ENCODE measurements around the gene PDIA2.
"Not testable (repeated sequence)": the region's sequence is repeated elsewhere in the genome, so short reads cannot be mapped to it uniquely, and the experiment has no call there.

PDIA2 gene

DNA sequence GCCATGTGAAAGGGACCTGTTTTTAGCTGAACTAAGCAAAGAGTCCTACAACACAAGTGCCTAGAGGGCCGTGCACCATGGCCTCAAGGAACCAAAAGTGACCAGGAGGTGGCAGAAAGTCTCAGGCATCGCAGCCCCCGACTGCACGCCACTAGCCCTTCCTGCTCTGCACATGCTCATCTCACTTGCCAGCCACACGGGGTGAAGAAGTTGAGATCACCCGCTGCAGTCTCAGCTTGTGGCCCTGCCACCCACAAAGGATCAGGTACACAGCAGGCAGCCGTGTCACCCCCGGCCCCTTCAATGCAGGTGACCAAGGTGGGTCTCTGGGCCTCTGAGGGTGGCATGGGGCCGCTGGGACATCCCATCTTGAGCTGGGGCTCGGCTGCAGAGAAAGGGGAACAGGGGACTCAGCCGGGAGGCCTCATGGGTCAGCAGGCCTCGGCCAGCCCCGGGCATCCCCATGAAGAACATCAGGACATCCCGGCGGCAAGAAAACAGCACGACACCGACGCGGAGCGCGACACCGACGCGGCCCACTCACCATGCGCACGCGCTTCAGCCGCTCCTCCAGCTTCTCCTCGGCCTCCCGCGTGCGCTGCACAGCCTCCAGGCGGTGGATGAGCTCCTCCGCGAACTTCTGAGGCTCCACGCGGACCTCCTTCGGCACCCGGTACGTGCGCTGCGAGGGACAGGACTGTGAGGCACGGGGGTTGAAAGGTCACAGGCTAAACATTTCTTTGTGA lies 21.0 kb downstream of the PDIA2 start:
- no peak for DNase-seq

GRCh38 chr16:305916-306626 lies 23.1 kb downstream of the PDIA2 start:
- no peak for DNase-seq

GRCh38 chr16:306911-307370 lies 24.0 kb downstream of the PDIA2 start:
- no peak for DNase-seq

DNA sequence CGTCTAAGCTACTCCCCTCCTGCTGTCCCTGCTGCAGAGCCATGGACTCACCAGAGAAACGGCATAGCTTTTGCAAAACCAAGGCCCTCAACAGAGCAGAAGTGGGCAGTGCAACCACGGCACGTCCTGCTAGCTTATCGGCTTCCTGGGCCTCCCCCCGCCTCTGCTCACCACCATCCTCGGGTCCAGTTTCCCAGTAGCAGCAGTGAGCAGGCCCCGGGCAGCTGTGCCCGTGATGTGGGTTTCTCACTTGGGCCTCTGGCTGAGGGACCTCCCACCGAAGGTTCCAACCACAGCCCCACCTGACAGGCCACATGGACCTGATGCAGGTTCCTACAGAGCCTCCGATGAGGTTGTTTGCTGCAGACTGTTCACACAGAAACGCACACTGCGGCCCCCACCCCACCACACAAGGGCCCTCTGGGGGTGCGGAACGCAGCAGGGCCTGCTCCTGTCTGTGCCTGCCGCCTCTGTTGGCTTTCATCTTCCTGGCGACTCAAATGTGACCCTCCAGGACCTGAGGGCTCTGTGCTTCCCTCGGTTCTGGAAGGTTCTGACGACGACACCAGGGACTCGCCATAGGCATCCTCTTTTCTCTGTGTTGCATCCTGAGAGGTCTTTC lies 24.8 kb downstream of the PDIA2 start:
- DNase-seq = no peak

DNA sequence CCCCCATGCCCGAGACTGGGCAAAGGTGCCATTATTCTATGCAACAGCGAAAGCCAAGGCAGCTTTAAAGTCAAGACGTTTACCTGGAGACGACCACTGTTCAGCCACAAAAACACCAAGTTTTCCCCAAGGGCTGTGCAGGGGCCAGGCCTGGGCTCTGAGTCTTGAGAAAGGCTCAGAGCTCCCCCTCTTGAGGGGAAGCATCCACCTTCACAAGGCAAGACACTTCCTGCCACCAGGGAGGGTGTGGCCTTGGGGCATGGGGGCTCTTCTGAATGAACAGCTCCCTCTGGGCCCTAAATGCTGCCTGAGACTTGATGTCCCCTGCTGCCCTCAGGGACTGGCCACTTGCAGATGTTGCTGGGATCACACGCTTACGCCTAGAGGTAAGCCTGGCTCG lies 26.5 kb downstream of the PDIA2 start:
- DNase-seq = no peak

DNA sequence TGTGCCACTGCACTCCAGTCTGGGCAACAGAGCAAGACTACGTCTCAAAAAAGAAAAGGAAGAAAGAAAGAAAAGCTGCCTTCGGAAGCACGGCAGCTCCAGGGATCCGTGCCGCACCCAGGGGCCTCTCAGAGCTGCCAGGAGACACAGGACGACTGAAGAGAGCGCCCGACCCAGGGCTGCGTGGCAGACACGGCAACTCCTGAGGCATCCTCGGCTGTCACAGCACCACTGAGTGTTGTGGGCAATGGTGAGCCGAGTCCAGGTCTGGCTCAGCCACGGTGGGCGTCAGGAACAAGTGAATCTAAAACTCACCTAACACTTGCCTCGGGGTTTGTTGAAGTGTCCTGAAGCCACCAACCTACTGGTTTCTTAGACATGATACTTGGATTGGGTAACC lies 28.8 kb downstream of the PDIA2 start:
- no peak for DNase-seq

DNA sequence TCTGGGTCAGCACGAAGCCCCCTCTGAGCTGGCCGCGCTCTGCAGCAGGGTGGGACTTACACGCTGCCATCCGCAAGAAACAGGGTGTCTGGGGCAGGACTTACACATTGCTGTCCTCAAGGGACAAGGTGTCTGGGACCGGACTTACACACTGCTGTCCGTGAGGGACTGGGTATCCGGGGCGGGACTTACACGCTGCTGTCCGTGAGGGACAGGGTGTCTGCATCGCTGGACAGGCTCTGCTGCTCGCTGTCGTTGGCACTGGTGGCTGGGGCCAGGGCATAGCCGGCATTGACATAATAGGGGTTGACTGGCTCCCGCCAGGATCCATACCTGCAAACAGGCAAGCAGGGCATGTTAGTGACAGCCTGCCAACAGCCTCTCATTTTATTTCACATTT lies 31.4 kb downstream of the PDIA2 start:
- DNase-seq = no peak

GRCh38 chr16:314795-315299 lies 31.9 kb downstream of the PDIA2 start:
- DNase-seq = no peak

- no peak for DNase-seq
Observed at GRCh38 chr16:316741-317464, 33.9 kb downstream of the PDIA2 start.

- no peak for DNase-seq
Observed at GRCh38 chr16:317583-317982, 34.6 kb downstream of the PDIA2 start.

DNA sequence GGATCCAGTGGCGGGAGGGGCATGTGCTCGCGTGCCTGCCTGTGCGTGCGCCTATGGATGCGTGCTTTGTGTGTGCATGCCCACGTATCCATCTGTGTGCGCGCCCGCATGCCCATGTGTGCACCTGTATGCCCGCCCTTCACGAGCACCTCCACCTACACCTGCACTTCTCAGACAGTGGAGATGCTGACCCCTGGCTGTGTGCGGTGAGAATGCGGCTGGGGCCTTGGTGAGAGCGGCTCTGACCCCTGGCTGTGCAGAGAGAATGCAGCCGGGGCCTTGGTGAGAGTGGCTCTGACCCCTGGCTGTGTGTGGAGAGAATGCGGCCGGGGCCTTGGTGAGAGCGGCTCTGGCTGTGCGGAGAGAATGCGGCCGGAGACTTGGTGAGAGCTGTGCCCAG lies 35.7 kb downstream of the PDIA2 start:
- no peak for DNase-seq

- DNase-seq = no peak
Observed at GRCh38 chr16:320206-320605, 37.2 kb downstream of the PDIA2 start.

DNA sequence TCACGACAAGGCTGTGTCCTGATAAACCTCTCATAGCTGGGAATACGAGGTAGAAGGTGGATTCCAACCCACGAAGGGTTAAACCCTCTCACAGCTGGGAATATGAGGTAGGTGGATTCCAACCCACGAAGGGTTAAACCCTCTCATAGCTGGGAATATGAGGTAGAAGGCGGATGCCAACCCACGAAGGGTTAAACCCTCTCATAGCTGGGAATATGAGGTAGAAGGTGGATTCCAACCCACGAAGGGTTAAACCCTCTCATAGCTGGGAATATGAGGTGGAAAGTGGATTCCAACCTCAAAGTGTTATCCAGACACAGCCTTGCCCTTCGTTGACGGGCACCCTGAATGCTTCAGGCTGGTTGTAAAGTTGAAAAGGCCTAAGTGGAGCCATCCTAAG lies 38.6 kb downstream of the PDIA2 start:
- no peak for DNase-seq

DNA sequence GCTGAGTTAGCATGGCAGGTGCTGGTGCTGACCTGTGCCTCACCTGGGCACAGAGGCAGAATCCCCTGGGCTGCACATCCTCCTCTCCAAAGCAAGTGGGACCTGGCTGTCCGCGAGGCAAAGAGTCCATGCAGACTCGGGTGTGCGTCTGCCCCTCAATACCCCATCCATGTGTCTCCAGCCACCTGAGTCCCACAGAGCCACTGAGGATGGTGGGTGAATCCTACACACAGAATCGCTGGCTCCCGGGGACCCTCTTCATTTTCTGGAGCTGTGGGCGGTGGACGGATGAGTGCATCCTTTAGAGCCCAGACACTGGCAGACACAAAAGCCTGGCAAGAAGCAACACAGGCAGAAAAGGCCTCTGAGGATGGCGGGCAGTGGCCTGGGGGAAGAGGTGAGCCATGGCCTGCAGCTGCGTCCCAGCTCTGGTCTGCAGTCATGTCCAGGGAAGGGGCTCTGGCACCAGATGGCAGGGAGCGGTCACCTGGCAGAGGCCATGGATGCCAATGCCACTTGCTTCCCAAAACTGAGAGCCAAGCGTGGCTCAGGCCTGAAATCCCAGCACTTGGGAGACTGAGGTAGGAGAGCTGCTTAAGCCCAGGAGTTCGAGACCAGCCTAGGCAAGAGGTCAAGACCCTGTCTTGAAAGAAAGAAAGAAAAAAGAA lies 39.6 kb downstream of the PDIA2 start:
- no peak for DNase-seq

- DNase-seq = no peak
Observed at GRCh38 chr16:324201-324450, 41.2 kb downstream of the PDIA2 start.

GRCh38 chr16:324451-325334 lies 41.7 kb downstream of the PDIA2 start:
- peak; percentile 43 for DNase-seq

DNA sequence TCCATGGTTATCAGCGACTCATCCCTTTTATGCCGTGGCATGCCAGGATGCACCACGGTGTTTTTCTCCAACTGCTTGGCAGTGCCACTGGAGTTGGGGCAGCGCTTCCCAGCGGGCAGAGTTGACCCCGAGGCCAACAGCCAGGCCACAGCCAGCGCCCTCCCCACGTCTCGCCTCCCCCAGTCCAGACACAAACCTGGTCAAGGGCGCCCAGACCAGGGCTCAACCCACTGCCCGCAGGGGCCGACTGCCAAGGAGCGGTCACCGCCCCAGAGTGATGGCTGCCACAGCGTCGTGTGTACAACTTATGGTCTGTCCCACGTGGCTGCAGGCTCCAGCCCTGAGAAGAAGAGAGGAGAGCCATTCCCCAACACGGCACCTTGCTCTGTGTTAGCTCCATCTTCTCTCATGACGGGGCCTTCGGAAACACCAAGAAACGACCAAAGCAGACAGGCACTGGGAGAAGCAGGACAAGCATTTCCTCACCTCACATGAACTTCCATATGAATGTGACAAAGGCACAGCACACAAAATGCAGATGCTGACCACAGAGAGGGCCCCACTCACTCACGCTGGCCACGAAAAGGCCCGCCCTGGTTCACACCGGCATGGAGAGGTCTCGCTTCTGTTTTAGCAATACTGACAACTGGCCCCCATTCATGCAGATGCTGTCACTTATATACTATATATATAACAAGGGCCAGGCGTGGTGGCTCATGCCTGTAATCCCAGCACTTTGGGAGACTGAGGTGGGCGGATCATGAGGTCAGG lies 42.6 kb downstream of the PDIA2 start:
- no peak for DNase-seq

DNA sequence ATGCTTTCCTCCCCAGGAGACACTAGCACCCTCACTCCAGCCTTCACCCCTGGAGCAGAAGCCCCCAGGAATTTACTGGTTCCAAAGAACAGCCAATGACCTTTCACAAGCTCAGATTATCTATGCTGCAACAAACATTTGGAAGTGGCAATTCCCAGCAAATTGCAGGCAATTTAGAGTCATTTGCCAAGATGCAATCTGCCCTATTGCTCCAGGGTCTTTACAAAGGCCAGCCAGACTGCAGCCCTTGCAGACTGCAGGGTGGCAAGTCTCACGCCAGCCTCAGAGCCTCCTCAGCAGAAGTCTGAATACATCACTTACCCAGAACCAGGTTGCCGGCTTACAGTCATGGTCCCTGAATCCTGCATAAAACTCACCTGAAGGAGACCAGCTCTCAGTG lies 47.8 kb downstream of the PDIA2 start:
- no peak for DNase-seq

DNA sequence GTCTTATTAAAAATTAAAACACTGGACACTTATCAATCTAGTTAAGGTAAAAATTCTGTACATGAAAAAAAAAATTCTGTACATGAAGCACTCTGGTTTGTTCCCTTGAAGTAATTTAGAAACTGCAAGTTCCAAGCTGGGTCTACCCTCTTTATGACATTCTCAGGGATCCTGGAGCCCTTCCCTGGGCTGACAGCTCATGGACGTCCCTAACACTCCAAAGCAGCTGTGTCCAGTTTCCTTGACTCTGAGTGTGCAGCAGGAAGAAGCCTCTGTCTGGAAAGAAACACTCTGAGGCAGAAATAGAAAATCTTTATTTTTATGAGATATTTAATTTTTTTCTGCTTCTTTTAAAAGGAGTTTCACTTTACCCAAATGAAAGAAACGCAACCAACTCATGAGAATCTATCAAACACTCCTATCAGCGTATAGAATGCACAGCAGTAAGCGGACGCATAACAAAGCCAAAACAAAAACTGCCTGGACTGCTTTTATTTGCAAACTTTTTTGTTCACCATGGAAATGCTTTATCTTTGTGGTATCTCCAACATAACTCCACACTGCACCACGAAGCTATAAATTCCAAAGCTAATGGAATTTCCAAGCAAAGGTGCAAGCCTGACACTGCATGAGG lies 48.3 kb downstream of the PDIA2 start:
- DNase-seq = not testable (repeated sequence)

DNA sequence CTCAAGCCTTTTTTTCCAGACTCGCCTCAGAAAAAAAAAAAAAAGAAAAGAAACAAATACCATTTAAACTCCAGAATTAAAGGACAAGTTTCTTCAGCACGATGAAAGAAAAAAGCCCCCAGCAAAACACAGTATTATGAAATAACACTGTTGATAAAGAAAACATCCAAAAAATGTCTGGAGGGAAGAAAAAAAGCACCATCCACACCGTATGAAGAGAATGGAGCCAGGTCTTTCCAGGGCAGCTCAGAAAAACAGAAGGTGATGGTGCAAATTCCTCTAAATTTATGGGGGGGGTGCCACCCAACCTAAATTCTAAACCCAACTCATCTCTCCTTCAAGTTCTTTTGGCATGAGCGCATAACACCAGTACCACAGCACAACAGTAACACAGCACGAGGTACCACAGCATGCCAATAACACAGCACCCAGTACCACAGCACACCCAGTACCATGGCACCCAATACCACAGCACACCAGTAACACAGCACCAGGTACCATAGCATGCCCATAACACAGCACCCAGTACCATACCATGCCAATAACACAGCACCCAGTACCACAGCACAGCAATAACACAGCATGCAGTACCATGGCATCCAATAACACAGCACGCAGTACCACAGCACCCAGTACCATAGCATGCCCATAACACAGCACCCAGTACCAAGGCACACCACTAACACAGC lies 50.6 kb downstream of the PDIA2 start:
- DNase-seq = no peak
